ENCODE measurements around the gene UBB.

Gene UBB

GRCh38 chr17:16419074-16419928 is 38.4 kb downstream of the UBB start:
- peaks cover 47% of the 10 kb centered on the region for H3K36me3 ChIP-seq (ENCODE audit: insufficient read depth, low read length)
- no peaks in the 10 kb centered on the region for H3K27me3 ChIP-seq (ENCODE audit: insufficient read depth, low read length, poor library complexity)
- TF ChIP-seq EZH2 (IDR thresholded peaks at IDR 0.05; ENCODE audit: borderline replicate concordance, low read depth, low read length, severe bottlenecking) (no peak), CTCF (IDR thresholded peaks at IDR 0.05; ENCODE audit: borderline replicate concordance, extremely low read depth, low read length, poor library complexity, severe bottlenecking) (no peak)
- H3K79me2 ChIP-seq (ENCODE audit: insufficient read depth, low read length) = peaks cover 24% of the 10 kb centered on the region
- peaks cover 31% of the 10 kb centered on the region for H3K4me1 ChIP-seq (ENCODE audit: insufficient read depth, low read length)
- H2AFZ ChIP-seq (ENCODE audit: low read depth, low read length) = no peak overlapping the region
- no peaks in the 10 kb centered on the region for H3K9me3 ChIP-seq (ENCODE audit: insufficient read depth, low read length, severe bottlenecking)
- no peak overlapping the region for H3K4me3 ChIP-seq (ENCODE audit: low read depth in 1 of 2, low read length in 2 of 2)
- no peak overlapping the region for H3K9ac ChIP-seq (ENCODE audit: low read depth, low read length)
- no peak for ATAC-seq (ENCODE audit: insufficient read depth, low read depth)
- no peak for DNase-seq
- peaks cover 2% of the 10 kb centered on the region; the same call in 1 of the 2 replicates for H4K20me1 ChIP-seq (ENCODE audit: insufficient read depth, low read length)
- no peak overlapping the region for H3K27ac ChIP-seq (ENCODE audit: low read length)
- H3K4me2 ChIP-seq (ENCODE audit: insufficient read depth, low read length) = no peak overlapping the region

DNA sequence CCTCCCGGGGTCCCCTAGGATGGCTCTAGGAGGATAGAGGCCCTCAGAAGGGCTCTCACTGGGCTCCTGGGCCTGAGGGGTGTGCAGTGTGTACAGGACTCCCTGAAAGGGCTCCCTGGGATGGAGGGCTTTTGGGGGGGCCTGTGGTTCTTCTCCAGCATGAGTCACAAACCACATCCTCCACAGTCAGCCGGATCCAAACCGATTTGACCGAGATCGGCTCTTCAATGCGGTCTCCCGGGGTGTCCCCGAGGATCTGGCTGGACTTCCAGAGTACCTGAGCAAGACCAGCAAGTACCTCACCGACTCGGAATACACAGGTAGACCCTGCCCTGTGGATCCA is 39.0 kb downstream of the UBB start:
- Histone ChIP-seq H3K36me3 (ENCODE audit: insufficient read depth, low read length) (peaks cover 47% of the 10 kb centered on the region), H3K9ac (ENCODE audit: low read depth, low read length) (no peak overlapping the region), H3K4me2 (ENCODE audit: insufficient read depth, low read length) (no peak overlapping the region), H3K9me3 (ENCODE audit: insufficient read depth, low read length, severe bottlenecking) (no peaks in the 10 kb centered on the region), H4K20me1 (ENCODE audit: insufficient read depth, low read length) (peaks cover under 1% of the 10 kb centered on the region; the same call in 1 of the 2 replicates), H3K79me2 (ENCODE audit: insufficient read depth, low read length) (peaks cover 24% of the 10 kb centered on the region), H3K4me3 (ENCODE audit: low read depth in 1 of 2, low read length in 2 of 2) (no peak overlapping the region), H3K4me1 (ENCODE audit: insufficient read depth, low read length) (peaks cover 29% of the 10 kb centered on the region), H3K27ac (ENCODE audit: low read length) (no peak overlapping the region), H2AFZ (ENCODE audit: low read depth, low read length) (no peak overlapping the region), H3K27me3 (ENCODE audit: insufficient read depth, low read length, poor library complexity) (no peaks in the 10 kb centered on the region)
- DNase-seq (no peak), ATAC-seq (ENCODE audit: insufficient read depth, low read depth) (no peak)
- TF ChIP-seq EZH2 (IDR thresholded peaks at IDR 0.05; ENCODE audit: borderline replicate concordance, low read depth, low read length, severe bottlenecking) = no peak
- no peak for TF ChIP-seq CTCF (IDR thresholded peaks at IDR 0.05; ENCODE audit: borderline replicate concordance, extremely low read depth, low read length, poor library complexity, severe bottlenecking)

DNA sequence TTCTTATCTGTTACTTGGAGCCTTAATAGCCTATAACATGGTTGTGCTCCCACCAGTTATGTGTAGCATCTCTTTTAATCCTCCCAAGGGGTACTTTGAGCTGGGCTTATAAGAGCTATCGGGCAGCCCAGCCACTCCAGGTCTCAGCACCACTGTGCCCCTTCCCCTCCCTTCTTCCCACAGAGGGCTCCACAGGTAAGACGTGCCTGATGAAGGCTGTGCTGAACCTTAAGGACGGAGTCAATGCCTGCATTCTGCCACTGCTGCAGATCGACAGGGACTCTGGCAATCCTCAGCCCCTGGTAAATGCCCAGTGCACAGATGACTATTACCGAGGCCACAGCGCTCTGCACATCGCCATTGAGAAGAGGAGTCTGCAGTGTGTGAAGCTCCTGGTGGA is 41.5 kb downstream of the UBB start:
- Histone ChIP-seq H3K9ac (ENCODE audit: low read depth, low read length) (no peak overlapping the region), H3K79me2 (ENCODE audit: insufficient read depth, low read length) (peaks cover 6% of the 10 kb centered on the region), H3K36me3 (ENCODE audit: insufficient read depth, low read length) (peaks cover 65% of the 10 kb centered on the region), H3K4me1 (ENCODE audit: insufficient read depth, low read length) (peaks cover 5% of the 10 kb centered on the region), H3K27ac (ENCODE audit: low read length) (no peak overlapping the region), H3K9me3 (ENCODE audit: insufficient read depth, low read length, severe bottlenecking) (no peaks in the 10 kb centered on the region), H3K27me3 (ENCODE audit: insufficient read depth, low read length, poor library complexity) (no peaks in the 10 kb centered on the region), H3K4me2 (ENCODE audit: insufficient read depth, low read length) (no peak overlapping the region), H2AFZ (ENCODE audit: low read depth, low read length) (no peak overlapping the region), H3K4me3 (ENCODE audit: low read depth in 1 of 2, low read length in 2 of 2) (no peak overlapping the region), H4K20me1 (ENCODE audit: insufficient read depth, low read length) (peaks cover 2% of the 10 kb centered on the region; the same call in 1 of the 2 replicates)
- no peak for DNase-seq
- TF ChIP-seq EZH2 (IDR thresholded peaks at IDR 0.05; ENCODE audit: borderline replicate concordance, low read depth, low read length, severe bottlenecking) (no peak), CTCF (IDR thresholded peaks at IDR 0.05; ENCODE audit: borderline replicate concordance, extremely low read depth, low read length, poor library complexity, severe bottlenecking) (no peak)
- no peak for ATAC-seq (ENCODE audit: insufficient read depth, low read depth)
